Measurements from ENCODE around the gene PLCE1.

The PLCE1 gene

GRCh38 chr10:94023906-94024305 is 30.2 kb downstream of the PLCE1 start:
- no peak for DNase-seq (ENCODE audit: low spot score)

DNA sequence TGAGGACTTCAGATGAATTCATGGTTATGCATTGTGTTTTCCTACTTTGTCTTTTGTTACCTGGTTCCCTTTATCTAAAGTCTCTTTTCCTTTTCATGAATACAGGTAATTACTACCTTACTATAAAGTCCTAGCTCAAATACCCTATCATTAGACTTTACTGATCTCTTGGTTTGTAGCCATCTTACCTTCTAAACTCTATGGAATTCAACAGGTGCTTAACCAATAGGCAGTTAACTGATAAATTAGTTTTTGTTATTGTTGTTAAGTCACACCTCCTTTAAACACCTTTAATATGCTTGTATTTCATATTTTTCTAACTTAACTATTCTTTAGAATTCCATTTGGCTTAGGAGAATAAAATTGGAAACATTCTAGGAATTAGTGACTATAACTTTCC is 30.7 kb downstream of the PLCE1 start:
- DNase-seq (ENCODE audit: low spot score), result no peak

GRCh38 chr10:94025806-94026205 is 32.1 kb downstream of the PLCE1 start:
- no peak for DNase-seq (ENCODE audit: low spot score)

- no peak for DNase-seq (ENCODE audit: low spot score)
Observed at GRCh38 chr10:94027197-94027596, 33.5 kb downstream of the PLCE1 start.

DNA sequence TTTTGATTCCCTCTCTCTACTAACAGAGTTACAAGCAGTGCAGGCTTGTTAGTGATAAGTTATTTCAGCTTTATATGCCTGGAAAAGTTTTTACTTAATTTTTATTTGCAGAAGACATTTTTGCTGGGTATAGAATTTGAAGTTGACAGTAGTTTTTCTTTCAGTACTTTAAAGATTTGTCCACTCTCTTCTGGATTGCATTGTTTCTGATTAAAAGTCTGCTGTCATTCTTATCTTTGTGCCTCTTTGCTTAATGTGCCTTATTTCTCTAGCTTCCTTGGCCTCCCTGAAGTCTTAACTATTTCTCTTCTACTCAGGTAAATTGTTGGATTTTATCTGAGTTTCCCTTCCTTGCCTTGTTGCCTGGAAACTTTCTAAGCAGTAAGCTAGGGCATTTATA is 36.2 kb downstream of the PLCE1 start:
- no peak for DNase-seq (ENCODE audit: low spot score)

DNA sequence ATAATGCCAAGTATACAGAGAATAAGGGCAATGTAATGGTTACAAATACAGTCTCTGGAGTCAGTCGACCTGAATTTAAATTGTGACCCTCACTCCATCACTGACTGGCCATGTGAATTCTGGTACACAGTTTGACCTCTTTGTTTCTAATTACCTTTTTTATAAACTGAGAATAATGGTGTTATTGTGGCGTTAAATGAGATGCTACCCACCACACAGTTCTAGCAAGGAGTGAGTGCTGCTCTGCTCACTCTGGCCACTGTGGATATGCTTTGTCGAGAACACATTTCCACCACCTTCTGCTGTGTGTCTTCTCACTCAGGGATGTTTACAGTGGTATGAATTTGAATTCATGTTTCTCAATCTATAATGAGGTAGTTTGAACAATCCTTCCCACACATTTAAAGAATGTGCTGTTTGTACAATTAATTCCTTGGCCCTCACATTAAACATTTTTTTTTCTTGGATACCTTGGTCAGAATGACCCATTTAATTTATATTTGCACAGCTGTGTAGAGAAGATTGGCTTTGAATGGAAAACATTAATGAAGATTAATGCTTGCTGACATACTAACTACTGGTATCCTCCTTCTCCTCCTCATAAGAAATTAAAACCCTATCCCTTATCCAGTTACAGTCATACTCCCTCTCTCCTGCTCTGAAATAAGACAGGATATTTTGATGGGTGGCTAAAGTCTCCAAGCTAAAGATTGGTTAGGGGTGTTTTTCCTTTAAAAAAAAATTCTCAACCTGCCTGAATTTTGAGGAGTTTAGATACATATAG is 42.4 kb downstream of the PLCE1 start:
- DNase-seq (ENCODE audit: low spot score), result no peak

GRCh38 chr10:94036766-94037033 is 43.0 kb downstream of the PLCE1 start:
- DNase-seq (ENCODE audit: low spot score), result no peak

GRCh38 chr10:94037286-94037685 is 43.6 kb downstream of the PLCE1 start:
- DNase-seq (ENCODE audit: low spot score), result no peak

DNA sequence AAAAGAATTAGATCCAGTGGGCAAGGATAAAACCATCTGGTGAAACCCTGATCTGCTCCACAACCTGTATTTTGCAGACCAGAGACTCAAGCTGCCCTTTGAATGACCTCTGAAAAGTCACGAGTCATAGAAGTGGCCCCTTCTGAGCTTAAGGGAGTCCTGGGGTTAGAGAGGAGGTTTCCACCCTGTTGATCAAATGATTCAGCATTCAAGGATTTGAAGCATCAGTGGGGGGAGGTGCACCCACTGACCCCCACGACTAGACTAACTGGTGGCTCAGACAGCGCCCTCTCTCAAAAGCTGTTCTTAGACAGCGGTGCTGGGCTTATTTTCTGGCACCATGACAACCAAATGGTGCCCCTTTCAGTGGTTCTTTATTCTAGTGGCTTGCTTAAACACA is 44.3 kb downstream of the PLCE1 start:
- no peak for DNase-seq (ENCODE audit: low spot score)

DNA sequence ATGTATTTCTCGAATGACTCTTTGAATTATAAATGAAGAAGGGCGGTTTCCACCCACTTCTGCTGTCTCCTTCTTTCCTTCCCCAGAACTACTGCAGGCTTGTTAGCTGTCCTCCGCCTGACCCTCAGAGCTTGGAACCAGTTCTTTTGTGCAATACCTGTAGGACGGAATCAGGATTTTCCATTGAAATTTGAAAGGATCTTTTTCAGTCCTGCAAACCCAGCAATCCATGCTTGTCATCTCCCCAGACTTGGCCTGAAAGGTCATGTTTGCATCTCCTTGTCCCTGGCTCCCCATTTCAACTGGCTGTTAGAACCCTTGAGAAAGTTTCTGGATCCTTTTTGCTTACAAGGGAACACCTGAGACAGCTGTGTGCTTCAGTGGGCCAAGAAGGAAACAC is 47.5 kb downstream of the PLCE1 start:
- DNase-seq (ENCODE audit: low spot score), result no peak

DNA sequence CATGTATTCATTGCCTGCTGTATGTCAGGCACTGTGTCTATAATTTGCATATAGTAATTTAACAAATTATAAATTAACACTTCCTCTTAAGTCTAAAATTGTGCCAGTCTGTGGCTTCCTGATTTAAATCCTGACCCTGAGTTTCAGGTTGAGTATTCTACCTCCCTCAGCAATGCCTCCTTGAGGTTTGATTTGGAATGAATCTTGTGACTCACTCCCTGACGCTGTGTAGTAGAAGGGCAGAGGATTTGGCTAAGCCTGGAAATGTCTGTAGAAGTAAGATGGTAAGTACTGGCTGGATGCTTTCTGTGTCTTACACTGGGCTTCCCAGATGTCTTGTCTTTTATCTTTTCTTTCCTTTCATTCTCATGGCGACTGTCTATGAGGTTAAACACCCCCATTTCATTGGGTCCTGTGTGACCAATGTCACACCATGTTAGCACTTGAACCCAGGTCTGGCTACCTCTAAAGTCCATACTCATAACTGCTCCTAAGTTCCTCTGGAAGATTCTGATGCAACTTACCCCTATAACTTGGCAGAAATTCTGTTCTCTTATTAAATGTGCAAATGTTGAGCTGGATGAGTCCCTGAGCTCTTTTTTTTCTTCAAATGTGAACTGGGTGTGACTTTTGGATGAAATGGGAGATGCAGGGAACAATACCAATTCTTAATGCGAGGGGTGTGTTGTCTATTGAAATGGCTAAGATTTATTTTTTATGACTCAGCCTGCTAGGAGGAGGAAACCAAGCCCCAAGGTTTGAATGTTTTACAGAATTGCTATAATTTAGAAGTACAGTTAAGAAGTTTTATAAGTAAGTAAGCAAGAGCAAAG is 48.5 kb downstream of the PLCE1 start:
- DNase-seq (ENCODE audit: low spot score), result no peak

DNA sequence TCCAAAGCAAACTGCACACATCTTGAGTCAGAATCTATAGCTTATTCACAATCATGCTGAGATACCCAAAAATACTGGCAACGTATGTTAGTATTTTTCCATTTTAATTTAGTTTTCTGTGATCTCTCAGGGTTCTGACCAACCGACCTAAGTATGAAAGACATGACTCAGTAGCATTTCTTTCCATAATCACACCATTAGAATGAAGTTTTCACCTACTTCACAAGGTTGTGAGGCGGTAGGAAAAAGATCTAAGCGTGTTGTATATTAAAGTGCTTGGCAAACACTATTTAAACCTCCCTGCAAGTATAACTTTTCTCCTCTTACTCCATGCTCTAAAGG is 49.1 kb downstream of the PLCE1 start:
- DNase-seq (ENCODE audit: low spot score), result no peak
